Astrocyte (in vitro differentiated cells and primary cell): Measurements from ENCODE around the gene RHOT1.

Source experiments
- EZH2 ChIP-seq: IDR thresholded peaks from 2 replicates; pipeline ENCODE4 v1.6.1; 2012; ENCODE audit warnings: mild to moderate bottlenecking, low read length, inconsistent platforms; ENCODE audit not compliant: insufficient read depth
- TF ChIP-seq, protein P1 (sequence below): IDR thresholded peaks from 2 replicates; pipeline ENCODE4 v1.5.1; 2011; ENCODE audit warnings: low read depth, mild to moderate bottlenecking, inconsistent platforms, low read length, moderate library complexity; ENCODE audit not compliant: insufficient read depth

DNA sequence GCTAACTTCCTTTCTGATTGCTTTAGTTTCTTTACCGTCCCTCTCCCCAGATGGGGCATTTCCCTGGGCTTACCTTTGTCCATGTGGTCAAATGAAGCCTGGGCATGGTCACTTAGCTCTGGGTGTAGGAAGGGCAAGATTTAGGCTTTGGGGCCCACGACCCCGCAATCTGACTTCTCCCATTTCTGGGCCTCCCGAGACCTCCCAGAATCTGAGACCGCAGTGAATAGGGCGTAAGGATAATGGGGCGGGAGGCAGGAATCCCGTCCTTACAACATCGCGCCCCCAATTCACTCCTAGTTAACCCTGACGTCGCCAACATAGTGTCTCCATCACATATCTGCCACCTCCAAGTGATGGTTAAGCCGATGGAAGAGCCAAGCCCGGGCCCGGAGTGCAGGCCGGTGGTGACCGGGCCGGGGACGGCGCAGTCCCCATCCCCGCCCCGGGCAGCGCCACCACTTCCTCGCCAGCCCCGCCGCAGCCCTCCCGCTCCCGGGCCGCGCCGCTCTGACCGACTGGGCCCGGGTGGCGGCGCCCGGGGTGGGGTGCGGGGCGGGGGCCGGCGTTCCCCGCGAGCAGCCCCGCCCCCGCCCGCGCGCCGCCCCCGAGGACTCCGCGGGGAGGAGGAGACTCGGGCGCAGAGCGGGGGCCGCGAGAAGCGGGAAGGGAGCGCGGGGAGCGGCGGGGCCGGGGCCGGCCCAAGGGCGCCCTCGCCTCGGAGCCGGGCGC is 123.1 kb downstream of the RHOT1 start, which contains the start of gene RHBDL3:
- TF ChIP-seq, protein P1, sequence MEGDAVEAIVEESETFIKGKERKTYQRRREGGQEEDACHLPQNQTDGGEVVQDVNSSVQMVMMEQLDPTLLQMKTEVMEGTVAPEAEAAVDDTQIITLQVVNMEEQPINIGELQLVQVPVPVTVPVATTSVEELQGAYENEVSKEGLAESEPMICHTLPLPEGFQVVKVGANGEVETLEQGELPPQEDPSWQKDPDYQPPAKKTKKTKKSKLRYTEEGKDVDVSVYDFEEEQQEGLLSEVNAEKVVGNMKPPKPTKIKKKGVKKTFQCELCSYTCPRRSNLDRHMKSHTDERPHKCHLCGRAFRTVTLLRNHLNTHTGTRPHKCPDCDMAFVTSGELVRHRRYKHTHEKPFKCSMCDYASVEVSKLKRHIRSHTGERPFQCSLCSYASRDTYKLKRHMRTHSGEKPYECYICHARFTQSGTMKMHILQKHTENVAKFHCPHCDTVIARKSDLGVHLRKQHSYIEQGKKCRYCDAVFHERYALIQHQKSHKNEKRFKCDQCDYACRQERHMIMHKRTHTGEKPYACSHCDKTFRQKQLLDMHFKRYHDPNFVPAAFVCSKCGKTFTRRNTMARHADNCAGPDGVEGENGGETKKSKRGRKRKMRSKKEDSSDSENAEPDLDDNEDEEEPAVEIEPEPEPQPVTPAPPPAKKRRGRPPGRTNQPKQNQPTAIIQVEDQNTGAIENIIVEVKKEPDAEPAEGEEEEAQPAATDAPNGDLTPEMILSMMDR: no peak
- no peak for TF ChIP-seq EZH2
